Measurements from ENCODE around the gene TM9SF1.

Gene TM9SF1, protein sequence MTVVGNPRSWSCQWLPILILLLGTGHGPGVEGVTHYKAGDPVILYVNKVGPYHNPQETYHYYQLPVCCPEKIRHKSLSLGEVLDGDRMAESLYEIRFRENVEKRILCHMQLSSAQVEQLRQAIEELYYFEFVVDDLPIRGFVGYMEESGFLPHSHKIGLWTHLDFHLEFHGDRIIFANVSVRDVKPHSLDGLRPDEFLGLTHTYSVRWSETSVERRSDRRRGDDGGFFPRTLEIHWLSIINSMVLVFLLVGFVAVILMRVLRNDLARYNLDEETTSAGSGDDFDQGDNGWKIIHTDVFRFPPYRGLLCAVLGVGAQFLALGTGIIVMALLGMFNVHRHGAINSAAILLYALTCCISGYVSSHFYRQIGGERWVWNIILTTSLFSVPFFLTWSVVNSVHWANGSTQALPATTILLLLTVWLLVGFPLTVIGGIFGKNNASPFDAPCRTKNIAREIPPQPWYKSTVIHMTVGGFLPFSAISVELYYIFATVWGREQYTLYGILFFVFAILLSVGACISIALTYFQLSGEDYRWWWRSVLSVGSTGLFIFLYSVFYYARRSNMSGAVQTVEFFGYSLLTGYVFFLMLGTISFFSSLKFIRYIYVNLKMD

GRCh38 chr14:24195186-24196070, at the start of gene TM9SF1:
TM9SF1 (minus strand) TSS chr14:24195441; CDS start chr14:24195019, 422 bp downstream.
- DNase-seq (ENCODE audit: low read depth in 3 of 3), result peak; percentile 71 to 80 (median 80)

GRCh38 chr14:24243336-24243836, 48.1 kb upstream of the TM9SF1 start:
- no peak for DNase-seq (ENCODE audit: low read depth in 3 of 3)

- DNase-seq (ENCODE audit: low read depth in 3 of 3), result peak; percentile 82 to 98 (median 86)
Measured at GRCh38 chr14:24241829-24242443, 46.7 kb upstream of the TM9SF1 start.

- DNase-seq (ENCODE audit: low read depth in 3 of 3), result no peak
Measured at GRCh38 chr14:24240110-24240918, 45.1 kb upstream of the TM9SF1 start.

GRCh38 chr14:24238527-24239037, 43.3 kb upstream of the TM9SF1 start:
- no peak for DNase-seq (ENCODE audit: low read depth in 3 of 3)

GRCh38 chr14:24238123-24238522, 42.9 kb upstream of the TM9SF1 start:
- DNase-seq (ENCODE audit: low read depth in 3 of 3), result no peak

- no peak for DNase-seq (ENCODE audit: low read depth in 3 of 3)
Measured at GRCh38 chr14:24237463-24237955, 42.3 kb upstream of the TM9SF1 start.

DNA sequence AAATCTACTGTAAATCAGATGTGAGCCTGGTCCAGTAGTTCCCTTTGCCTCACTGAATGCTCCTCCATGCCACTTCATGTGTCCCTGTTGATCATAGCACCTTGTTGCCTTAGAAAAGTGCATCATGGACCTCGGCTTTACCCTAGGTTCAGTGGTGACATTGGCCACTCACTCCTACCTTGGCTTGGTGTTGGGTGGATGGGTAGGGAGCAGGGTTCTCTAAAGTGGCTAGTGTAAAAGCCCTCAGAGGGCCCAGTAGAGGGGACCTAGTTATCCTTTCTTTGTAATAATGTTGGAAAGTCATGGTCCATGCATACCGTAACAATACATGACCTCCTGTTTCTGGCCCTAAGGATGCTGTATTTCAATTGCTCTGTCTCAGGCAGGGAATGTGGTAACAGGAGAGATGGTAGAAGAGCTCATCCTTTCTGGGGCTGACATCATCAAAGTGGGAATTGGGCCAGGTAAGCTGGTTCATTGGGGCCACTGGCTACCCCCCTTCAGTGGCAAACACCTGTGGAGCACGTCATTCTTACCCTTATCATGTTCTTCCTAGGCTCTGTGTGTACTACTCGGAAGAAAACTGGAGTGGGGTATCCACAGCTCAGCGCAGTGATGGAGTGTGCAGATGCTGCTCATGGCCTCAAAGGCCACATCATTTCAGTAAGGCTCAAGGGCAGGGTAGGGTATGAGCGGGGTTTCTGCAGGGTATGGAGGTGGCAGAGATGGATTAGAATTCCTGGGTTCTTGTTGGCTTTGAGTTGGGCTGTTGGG, 41.6 kb upstream of the TM9SF1 start:
- DNase-seq (ENCODE audit: low read depth in 3 of 3), result no peak

- no peak for DNase-seq (ENCODE audit: low read depth in 3 of 3)
Measured at GRCh38 chr14:24235804-24236688, 40.8 kb upstream of the TM9SF1 start.

DNA sequence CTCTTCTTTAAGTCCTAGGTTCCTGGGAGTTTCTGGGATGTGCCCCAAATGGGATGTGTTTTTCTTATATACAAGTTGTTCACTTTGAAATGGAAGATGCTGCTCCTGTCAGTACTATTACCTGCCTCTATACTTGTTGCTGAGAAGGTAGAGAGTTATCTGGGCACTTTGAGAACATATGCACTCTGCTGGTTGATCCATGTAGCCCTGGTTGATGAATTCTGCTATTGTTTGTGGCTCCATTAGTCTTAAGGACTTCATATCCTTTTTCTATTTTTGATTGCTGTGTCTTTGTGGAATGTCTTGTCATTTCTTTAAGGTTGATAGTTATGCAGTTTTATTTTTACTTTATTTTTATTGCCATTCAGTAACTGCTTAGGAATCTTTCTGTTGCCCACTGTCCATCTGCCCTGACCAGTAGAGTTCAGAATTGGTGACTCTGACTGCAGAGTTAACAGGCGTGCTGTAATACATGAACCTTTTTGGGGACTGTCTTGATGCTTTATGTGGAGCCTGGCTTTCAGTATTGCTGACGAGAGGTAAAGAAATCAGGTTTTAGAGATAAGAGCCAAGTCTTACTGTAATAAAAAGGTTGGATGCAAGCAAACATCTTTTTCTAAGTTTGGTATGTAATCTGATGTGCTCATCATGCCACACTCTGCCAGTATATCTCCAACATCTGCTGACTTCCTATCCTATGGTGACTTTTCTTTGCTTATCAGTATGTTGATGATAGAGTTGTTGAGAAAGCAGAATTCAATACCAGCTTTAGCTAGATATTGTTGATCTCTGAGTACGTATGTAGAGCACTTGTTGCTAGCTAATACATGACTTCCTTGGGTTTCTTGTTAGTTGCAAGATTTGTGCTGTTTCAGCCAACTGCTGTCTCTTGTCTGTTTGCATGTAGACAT, 39.1 kb upstream of the TM9SF1 start:
- DNase-seq (ENCODE audit: low read depth in 3 of 3), result no peak

DNA sequence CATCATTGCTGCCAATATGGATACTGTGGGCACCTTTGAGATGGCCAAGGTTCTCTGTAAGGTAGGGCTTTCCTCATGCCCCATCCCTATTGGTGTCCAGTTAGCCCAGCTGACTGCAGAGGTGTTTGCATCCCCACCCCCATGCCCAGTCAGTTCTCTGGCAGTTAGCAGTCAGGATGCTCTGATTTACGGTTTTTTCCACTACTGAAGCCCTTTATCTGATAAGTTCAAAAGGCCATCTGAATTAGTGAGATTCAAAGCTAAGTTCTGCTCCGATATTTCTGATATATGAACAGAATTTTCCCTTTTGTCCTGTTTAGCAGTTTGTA, 38.3 kb upstream of the TM9SF1 start:
- no peak for DNase-seq (ENCODE audit: low read depth in 3 of 3)

DNA sequence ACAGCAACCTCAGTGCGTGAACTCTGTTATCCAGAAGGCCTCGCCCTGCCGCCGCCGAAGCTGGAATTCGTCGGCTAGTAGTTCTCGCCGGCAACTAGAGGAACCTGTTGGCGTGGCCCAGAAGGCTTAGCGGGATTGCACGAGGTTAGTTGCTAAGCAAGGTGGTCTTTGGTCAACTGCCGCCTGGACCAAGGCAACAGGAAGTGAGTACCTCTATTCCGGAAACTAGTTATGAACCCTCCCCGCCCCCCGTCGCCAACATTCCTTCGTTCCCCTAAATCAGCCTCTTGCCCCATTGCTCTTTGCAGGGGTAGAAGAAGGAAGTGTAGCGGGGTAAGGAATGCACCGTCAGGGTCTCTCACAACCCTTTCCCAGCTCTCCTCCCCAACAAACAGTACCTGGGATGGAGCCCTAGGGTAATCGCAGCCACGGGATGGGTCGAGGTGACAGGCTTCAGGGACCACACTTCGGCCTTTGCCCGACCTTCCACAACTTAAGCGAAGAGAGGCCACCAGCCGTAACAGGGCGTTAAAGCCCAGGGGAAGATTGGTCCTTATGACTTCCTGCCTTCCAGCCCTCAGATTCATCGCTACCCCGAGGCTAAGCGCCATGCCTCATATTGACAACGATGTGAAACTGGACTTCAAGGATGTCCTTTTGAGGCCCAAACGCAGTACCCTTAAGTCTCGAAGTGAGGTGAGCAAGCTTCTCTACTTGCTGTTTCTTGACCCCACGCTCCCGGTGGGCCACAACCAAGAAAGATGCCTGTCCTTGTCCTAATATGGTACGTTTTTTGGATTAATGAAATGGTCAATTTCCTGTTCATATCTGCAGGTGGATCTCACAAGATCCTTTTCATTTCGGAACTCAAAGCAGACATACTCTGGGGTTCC, 37.6 kb upstream of the TM9SF1 start, which contains the start of gene GMPR2:
GMPR2 (plus strand) TSS at position 285 of the 893 bp plus-strand sequence; CDS start at position 610, 325 bp downstream.
- DNase-seq (ENCODE audit: low read depth in 3 of 3), result peak in 1 of 3 donors; percentile 54

DNA sequence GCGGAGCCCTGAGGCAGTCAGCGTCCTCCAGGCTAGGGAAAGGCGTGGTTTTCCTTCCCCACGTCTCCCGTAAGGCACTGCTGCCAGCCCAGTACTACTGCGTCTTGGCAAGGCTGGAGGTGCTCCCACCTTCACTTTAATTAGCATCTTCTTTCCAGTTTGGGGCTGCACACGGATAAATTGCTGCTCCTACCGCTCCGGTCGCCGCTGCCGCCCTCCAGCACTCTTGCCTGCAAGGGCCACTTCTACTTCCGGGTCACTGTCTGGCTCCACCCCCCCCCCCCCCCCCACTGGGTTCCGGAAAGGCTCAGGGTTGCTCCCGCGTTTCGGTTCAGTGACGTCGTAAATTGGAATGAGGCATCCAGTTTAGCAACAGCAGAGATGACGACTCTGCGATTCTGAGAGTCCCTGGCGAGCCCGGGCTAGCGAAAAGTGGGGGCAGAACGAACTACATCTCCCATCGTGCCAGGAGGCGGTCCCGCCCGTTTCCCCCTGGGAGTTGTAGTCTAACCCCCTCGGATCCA, 36.9 kb upstream of the TM9SF1 start, which contains the start of gene NEDD8:
NEDD8 (minus strand) TSS at position 247 of the 524 bp plus-strand sequence; CDS start at position 147, 100 bp downstream.
- DNase-seq (ENCODE audit: low read depth in 3 of 3), result peak; percentile 85 to 91 (median 86)

DNA sequence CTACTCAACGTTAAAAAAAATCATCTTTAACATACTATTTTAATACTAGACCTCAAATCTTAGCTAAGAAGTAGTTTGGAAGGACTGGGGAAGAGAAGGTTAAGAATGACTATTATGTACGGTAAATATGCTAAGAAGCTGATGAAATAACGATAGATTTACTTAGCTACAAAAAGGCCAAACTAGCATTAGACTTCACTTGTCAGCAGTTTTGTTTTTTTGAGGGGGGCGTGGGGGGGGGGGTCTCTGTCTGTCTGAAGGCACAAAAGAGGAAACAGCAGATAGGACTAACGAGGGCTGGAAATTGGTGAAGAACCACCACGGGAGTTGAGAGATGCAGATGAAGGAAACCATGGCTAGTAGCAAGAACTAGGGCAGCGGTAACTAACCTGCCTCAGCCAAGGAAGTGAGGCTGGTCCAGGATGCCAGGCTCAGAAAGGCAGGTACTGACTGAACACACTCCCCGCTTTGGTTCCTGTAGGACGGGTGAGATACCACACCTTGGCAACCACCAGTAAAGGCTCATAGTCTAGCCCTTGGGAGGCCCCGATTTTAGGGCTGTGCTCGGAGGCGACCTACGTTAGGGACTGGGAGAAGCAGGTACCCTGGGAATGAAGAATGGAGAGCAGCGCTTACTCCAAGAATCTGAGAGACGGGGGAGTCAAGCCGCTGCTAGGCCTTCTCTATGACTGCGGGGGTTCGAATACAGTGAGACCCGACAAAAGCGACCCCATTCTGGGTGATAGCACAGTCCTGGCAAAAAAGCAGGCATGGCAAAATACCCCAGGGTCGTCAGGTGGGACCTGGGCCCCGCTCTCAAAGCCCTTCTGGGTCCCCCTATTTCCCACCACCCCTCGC, 36.3 kb upstream of the TM9SF1 start:
- DNase-seq (ENCODE audit: low read depth in 3 of 3), result no peak

- DNase-seq (ENCODE audit: low read depth in 3 of 3), result no peak
Measured at GRCh38 chr14:24228902-24229301, 33.7 kb upstream of the TM9SF1 start.

Measured in stimulated activated CD4-positive, alpha-beta T cell treated with anti-CD3 and anti-CD28 coated beads, TNF-alpha, amount 100 ng/mL, for 48 hours (primary cell).